Vagina (tissue), 2 donors: ENCODE results near the gene MEGF10.
"Not testable (repeated sequence)": the region's sequence is repeated elsewhere in the genome, so short reads cannot be mapped to it uniquely, and the experiment has no call there.

ENCODE experiments used
- POLR2A ChIP-seq, 2 donors: fragments of 450-650 bp; IDR thresholded peaks; one replicate each; pipeline ENCODE4 v1.6.1; 2017; ENCODE audit warnings: antibody characterized with exemption in 2 of 2, mild to moderate bottlenecking in 2 of 2, moderate library complexity in 2 of 2
- POLR2AphosphoS5 ChIP-seq, 2 donors: sonication (generic); formaldehyde crosslinking; IDR thresholded peaks; one replicate each; pipeline ENCODE4 v1.9.0; 2017; ENCODE audit warnings: antibody characterized with exemption in 2 of 2, mild to moderate bottlenecking in 2 of 2, low read depth in 1 of 2; ENCODE audit not compliant: insufficient read depth in 1 of 2
- TF ChIP-seq, protein P1 (sequence below), 3 experiments: fragments of 450-650 bp in 2 of 3; fragments of 200-600 bp in 1 of 3; sonication (generic) in 1 of 3; IDR thresholded peaks; one replicate each; pipeline ENCODE4 v1.5.1; 2017 to 2019; ENCODE audit warnings: antibody characterized with exemption in 3 of 3, mild to moderate bottlenecking in 2 of 3, moderate library complexity in 2 of 3

DNA sequence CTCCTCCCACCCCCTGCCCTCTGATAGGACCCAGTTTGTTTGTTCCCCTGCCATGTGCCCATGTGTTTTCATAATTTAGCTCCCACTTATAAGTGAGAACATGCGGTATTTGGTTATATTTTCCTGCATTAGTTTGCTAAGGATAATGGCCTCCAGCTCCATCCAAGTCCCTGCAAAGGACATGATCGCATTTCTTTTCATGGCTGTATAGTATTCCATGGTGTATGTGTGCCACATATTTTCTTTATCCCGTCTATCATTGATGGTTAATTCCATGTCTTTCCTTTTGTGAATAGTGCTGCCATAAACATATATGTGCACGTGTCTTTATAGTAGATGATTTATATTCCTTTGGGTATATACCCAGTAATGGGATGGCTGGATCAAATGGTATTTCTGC, 19.9 kb upstream of the MEGF10 start:
- TF ChIP-seq, protein P1, sequence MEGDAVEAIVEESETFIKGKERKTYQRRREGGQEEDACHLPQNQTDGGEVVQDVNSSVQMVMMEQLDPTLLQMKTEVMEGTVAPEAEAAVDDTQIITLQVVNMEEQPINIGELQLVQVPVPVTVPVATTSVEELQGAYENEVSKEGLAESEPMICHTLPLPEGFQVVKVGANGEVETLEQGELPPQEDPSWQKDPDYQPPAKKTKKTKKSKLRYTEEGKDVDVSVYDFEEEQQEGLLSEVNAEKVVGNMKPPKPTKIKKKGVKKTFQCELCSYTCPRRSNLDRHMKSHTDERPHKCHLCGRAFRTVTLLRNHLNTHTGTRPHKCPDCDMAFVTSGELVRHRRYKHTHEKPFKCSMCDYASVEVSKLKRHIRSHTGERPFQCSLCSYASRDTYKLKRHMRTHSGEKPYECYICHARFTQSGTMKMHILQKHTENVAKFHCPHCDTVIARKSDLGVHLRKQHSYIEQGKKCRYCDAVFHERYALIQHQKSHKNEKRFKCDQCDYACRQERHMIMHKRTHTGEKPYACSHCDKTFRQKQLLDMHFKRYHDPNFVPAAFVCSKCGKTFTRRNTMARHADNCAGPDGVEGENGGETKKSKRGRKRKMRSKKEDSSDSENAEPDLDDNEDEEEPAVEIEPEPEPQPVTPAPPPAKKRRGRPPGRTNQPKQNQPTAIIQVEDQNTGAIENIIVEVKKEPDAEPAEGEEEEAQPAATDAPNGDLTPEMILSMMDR (IDR thresholded peaks at IDR 0.05), result not testable (repeated sequence)
- TF ChIP-seq POLR2AphosphoS5 (IDR thresholded peaks at IDR 0.05; ENCODE audit: insufficient read depth in 1 of 2, low read depth in 1 of 2); POLR2A (IDR thresholded peaks at IDR 0.05): not testable (repeated sequence)
